Osteocyte (in vitro differentiated cells): Measurements from ENCODE around the gene UGT1A6. TPM values are rescaled to one million over a fixed set of nuclear protein-coding genes. Genes with fewer than 3 reads are reported as not detected.

Experiments
- DNase-seq: peaks from one replicate; pipeline ENCODE4 v3.0.0; 2021; ENCODE audit warnings: mixed read lengths; ENCODE audit not compliant: unreplicated experiment; ENCODE audit errors: extremely low spot score
- H3K27ac Mint-ChIP-seq: one replicate; pipeline ENCODE4 v1.8.0; 2021; ENCODE audit warnings: mild to moderate bottlenecking, mixed read lengths; ENCODE audit not compliant: unreplicated experiment
- H3K27me3 Mint-ChIP-seq: one replicate; pipeline ENCODE4 v1.8.0; 2021; ENCODE audit warnings: mixed read lengths; ENCODE audit not compliant: unreplicated experiment
- H3K36me3 Mint-ChIP-seq: one replicate; pipeline ENCODE4 v1.8.0; 2021; ENCODE audit warnings: mixed read lengths; ENCODE audit not compliant: unreplicated experiment
- H3K4me1 Mint-ChIP-seq: one replicate; pipeline ENCODE4 v1.8.0; 2021; ENCODE audit warnings: mixed read lengths; ENCODE audit not compliant: unreplicated experiment
- H3K4me3 Mint-ChIP-seq: one replicate; pipeline ENCODE4 v1.8.0; 2021; ENCODE audit warnings: mild to moderate bottlenecking, moderate library complexity, mixed read lengths; ENCODE audit not compliant: unreplicated experiment
- H3K9me3 Mint-ChIP-seq: one replicate; pipeline ENCODE4 v1.8.0; 2021; ENCODE audit warnings: mixed read lengths; ENCODE audit not compliant: unreplicated experiment
- total RNA-seq: library from RNA; stranded (reverse); gene quantifications from 2 replicates; pipeline ENCODE4 v1.2.1, GENCODE V29; 2021
- TF ChIP-seq, protein P1 (sequence below): fragments of 200-600 bp; sonication (generic); IDR thresholded peaks from 2 replicates; pipeline ENCODE4 v1.5.0; 2021; ENCODE audit warnings: antibody characterized with exemption, mild to moderate bottlenecking, moderate library complexity

The UGT1A6 gene
- total RNA-seq, 1 donor from 2014 or later, result not detected

DNA sequence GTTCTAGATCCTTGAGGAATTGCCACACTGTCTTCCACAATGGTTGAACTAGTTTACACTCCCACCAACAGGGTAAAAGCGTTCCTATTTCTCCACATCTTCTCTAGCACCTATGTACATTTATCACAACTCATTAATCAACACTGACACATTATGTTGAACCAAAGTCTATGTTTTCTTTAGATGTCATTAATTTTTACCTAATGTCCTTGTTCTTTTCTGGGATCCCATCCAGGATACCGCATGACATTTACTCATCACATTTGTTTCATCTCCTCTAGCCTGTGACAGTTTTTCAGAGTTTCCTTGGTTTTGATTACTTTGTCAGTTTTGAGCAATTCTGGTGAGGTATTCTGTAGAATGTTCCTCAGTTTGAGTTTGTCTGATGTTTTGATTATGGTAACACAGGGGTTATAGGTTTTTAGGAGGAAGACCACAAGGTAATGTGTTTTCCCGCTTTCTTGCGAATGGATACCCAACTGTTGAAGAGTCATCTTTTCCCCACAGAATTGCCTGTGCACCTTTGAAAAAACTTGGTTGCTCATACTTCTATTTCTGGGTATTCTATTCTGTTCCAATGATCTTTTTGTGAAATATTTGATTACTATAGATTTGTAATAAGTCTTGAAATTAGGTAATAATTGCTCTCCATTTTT is 24.0 kb upstream of the UGT1A6 start:
- Mint-ChIP-seq H3K4me1 (no peaks in the 10 kb centered on the region), H3K27ac (no peak overlapping the region), H3K36me3 (no peaks in the 10 kb centered on the region), H3K27me3 (peaks cover 19% of the 10 kb centered on the region), H3K4me3 (no peak overlapping the region), H3K9me3 (peaks cover 3% of the 10 kb centered on the region)
- no peak for DNase-seq
- TF ChIP-seq, protein P1, sequence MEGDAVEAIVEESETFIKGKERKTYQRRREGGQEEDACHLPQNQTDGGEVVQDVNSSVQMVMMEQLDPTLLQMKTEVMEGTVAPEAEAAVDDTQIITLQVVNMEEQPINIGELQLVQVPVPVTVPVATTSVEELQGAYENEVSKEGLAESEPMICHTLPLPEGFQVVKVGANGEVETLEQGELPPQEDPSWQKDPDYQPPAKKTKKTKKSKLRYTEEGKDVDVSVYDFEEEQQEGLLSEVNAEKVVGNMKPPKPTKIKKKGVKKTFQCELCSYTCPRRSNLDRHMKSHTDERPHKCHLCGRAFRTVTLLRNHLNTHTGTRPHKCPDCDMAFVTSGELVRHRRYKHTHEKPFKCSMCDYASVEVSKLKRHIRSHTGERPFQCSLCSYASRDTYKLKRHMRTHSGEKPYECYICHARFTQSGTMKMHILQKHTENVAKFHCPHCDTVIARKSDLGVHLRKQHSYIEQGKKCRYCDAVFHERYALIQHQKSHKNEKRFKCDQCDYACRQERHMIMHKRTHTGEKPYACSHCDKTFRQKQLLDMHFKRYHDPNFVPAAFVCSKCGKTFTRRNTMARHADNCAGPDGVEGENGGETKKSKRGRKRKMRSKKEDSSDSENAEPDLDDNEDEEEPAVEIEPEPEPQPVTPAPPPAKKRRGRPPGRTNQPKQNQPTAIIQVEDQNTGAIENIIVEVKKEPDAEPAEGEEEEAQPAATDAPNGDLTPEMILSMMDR, result no peak

DNA sequence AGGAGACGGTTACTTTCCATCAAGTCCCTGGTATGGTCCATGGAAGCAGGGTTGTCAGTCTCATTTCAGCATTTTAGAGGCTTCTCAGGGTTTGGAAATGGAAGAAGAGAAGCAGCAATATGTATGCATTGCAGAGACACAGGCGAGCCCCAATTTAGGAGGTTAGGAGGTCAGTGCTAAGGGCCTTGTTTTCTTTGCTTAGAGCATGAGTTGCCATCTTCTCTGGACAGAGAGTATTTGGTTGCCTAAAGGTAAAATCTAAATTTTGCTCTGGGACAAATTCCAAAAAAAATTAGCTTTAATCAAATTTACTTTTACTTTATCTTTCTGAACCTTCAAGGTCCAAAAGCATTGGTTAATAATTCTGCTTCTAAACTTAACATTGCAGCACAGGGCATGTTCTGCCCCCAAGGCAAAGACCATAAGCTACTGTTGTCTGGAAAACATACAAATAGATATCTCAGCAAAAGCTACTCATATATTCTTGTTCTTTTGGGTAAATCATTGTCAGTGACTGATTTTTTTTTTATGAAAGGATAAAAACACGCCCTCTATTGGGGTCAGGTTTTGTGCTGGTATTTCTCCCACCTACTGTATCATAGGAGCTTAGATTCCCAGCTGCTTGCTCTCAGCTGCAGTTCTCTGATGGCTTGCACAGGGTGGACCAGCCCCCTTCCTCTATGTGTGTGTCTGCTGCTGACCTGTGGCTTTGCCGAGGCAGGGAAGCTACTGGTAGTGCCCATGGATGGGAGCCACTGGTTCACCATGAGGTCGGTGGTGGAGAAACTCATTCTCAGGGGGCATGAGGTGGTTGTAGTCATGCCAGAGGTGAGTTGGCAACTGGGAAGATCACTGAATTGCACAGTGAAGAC is 21.2 kb upstream of the UGT1A6 start, which contains the start of gene UGT1A9:
UGT1A9 (plus strand) TSS at position 609 of the 872 bp plus-strand sequence; CDS start at position 646, 37 bp downstream.
- H3K4me1 Mint-ChIP-seq, result peaks cover 4% of the 10 kb centered on the region
- peaks cover 3% of the 10 kb centered on the region for H3K9me3 Mint-ChIP-seq

DNA sequence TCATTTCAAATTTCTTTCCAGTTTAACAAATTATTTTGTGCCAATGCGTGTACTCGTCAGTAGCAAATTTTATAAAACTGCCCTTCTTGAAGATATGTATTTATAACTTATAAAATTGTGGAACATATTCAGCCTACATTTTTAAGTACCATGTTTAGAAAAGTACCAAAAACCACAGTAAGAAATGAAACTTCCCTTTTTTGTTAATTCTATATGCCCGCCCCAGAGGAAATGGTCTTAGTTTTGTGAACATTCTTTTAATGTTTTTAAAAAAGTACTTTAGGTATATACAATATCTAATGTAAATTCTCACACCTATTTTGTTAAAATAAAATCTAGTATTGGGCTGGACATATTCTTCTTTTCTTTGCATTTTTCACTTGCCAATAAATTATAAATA is 19.8 kb upstream of the UGT1A6 start:
- H3K36me3 Mint-ChIP-seq, result no peaks in the 10 kb centered on the region
- H3K27ac Mint-ChIP-seq, result no peak overlapping the region
- TF ChIP-seq, protein P1, result no peak
- H3K27me3 Mint-ChIP-seq, result peaks cover 11% of the 10 kb centered on the region
- no peak for DNase-seq
- peaks cover 4% of the 10 kb centered on the region for H3K4me1 Mint-ChIP-seq
- peaks cover 3% of the 10 kb centered on the region for H3K9me3 Mint-ChIP-seq
- H3K4me3 Mint-ChIP-seq, result no peak overlapping the region

More for the DNA sequence above, 21.2 kb upstream of the UGT1A6 start, which contains the start of gene UGT1A9:
- Mint-ChIP-seq H3K36me3 (no peaks in the 10 kb centered on the region), H3K27ac (no peak within 1 kb of the TSS), H3K27me3 (peaks cover 14% of the 10 kb centered on the region), H3K4me3 (no peak within 1 kb of the TSS)
- DNase-seq, result no peak
- TF ChIP-seq, protein P1, result no peak

DNA sequence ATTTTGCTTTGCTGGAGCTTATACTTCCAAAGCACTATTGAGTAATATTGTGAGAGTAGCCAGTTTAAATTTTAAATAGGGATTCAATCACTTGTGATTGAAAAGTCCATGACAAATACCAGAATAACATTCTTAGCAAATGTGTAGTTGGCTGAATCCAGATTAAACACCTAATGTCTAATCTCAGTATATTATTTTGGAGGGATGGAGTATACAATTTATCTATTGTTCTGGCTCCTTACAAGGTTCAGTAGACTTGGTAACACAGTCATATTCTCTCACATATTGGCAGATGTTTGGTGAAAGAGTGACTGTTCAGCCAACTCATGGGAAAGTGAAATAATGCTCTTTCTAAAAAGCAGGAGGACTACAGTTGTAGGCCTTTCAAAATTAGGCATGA is 18.8 kb upstream of the UGT1A6 start:
- no peak overlapping the region for H3K4me3 Mint-ChIP-seq
- TF ChIP-seq, protein P1, result no peak

DNA sequence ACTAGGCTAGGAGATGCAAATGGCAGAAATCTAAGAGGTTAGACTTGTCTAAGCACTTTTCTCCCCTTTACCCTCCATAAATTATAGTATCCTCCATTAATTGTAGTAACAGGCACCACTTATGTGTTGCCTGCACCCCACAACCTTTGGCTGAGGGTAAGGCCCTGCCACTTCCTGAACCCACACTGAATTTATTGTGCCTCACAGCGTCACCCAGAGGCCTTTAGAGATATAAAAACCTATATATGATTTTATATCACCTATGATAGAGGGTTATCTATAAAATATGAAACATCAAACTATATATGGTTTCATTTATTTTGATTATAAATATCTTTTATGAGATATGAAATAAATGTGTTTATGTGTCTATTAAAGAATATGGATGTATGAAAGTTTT is 18.4 kb upstream of the UGT1A6 start:
- H3K4me3 Mint-ChIP-seq, result no peak overlapping the region
- peaks cover 3% of the 10 kb centered on the region for H3K9me3 Mint-ChIP-seq
- no peak for DNase-seq
- no peak overlapping the region for H3K27ac Mint-ChIP-seq
- H3K4me1 Mint-ChIP-seq, result peaks cover 4% of the 10 kb centered on the region
- TF ChIP-seq, protein P1, result no peak
- peaks cover 4% of the 10 kb centered on the region for H3K27me3 Mint-ChIP-seq
- no peaks in the 10 kb centered on the region for H3K36me3 Mint-ChIP-seq

More for the DNA sequence above, 18.8 kb upstream of the UGT1A6 start:
- Mint-ChIP-seq H3K9me3 (peaks cover 3% of the 10 kb centered on the region), H3K27ac (no peak overlapping the region), H3K36me3 (no peaks in the 10 kb centered on the region), H3K27me3 (peaks cover 4% of the 10 kb centered on the region), H3K4me1 (peaks cover 4% of the 10 kb centered on the region)
- no peak for DNase-seq
